ENCODE data around the gene CMTM8.
A peak's percentile ranks its signal among the peaks of the same experiment; 100 is the strongest.

CMTM8 gene

DNA sequence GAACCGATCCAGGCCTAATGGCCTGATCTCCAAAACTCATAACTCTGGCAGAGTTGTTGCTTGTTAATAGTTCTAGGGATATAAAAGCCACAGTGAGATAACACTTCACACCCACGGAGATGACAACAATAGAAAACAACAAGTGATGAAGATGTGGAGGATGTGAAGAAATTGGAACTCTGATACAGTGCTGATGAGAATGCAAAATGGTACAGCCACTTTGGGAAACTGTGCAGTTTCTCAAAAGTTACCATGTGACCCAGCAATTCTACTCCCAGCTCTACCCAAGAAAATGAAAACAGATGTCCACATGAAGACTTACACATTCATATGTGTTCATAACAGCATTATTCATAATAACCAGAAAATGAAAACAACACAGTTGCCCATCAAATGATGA, 157.0 kb downstream of the CMTM8 start:
- DNase-seq (ENCODE audit: low read depth) = no peak

DNA sequence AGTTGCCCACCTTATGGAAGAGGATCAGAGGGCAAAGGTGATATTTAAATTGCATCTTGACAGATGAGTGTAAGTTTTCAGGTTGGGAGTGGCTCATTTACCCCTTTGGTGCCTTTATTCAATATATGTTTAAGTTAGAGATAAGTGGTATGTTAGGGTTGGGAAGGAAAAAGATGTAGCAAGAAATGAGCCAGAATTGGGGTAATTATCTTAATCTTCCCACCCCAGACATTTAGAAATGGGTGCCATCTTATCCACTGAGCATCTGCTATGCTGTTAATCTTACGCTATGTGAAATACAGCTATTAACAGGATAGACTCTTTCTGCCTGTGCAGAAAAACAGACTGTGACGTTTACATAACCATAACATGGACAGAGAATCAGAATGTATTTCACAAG, 159.5 kb downstream of the CMTM8 start:
- no peak for DNase-seq (ENCODE audit: low read depth)
- H3K4me3 ChIP-seq (ENCODE audit: low read depth, low read length) = no peak overlapping the region

More for the DNA sequence above, 157.0 kb downstream of the CMTM8 start:
- H3K4me3 ChIP-seq (ENCODE audit: low read depth, low read length) = no peak overlapping the region

DNA sequence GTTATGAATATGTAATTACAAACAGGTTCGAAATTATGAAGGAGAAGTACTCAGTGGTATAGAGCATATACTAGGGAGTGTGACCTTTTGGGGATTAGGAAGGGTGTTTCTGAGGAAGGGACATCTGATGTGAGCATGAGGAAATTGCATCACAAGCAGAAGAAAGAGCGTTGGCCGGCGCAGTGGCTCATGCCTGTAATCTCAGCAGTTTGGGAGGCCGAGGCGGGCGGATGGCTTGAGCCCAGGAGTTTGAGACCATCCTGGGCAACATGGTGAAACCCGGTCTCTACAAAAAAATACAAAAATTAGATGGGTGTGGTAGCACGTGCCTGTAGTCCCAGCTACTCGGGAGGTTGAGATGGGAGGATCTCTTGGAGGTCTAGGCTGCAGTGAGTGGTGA, 160.1 kb downstream of the CMTM8 start:
- no peak for DNase-seq (ENCODE audit: low read depth)

DNA sequence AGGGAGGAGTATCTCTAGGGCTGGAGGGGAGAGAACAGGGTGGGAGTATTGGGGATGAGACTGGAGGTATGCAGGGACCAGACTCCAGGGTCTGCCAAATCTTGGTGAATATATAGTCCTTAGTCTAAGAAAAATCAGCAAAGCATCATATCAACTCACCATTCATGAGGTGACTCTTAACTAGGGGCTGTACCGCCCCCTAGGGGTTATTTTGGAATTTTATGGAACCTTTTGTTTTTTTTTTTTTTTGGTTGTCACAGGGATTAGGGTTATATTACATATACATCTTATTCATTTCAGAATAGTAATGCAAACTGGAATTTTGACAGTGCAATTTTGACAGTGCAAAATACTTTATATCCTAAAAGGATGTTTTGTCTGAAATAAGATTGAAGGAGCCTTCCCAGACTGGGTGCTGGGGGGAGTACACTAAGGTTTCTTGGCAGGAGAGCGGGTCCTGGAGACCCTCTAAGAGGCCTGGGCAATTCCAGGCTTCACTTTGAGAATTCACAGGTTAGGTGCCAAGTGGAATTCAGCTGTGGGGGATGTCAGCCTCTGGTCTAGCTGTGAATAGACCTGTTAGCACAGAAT, 160.6 kb downstream of the CMTM8 start:
- DNase-seq (ENCODE audit: low read depth) = no peak
- no peak overlapping the region for H3K4me3 ChIP-seq (ENCODE audit: low read depth, low read length)

More for the DNA sequence above, 160.1 kb downstream of the CMTM8 start:
- H3K4me3 ChIP-seq (ENCODE audit: low read depth, low read length) = no peak overlapping the region

DNA sequence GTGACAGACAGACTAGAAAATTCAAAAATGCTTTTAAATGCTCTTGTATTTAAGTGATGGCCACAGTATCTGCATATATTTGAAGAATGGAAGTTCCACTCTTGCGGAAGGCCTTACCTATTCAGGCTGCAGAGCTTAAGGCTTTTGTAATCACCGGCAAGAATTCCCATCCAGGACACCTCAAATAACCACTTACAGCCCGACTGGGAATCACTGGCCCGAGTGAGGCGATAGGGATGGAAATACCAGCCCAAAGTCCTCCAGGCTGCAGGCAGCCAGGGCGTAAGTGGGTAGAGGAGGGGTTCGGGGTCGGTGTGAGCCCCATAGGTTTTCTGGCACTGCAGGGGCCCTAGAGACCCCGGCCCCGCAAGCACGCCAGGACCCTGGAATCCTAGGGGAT, 162.6 kb downstream of the CMTM8 start:
- DNase-seq (ENCODE audit: low read depth) = no peak
- H3K4me3 ChIP-seq (ENCODE audit: low read depth, low read length) = peak overlapping the region; percentile 42

DNA sequence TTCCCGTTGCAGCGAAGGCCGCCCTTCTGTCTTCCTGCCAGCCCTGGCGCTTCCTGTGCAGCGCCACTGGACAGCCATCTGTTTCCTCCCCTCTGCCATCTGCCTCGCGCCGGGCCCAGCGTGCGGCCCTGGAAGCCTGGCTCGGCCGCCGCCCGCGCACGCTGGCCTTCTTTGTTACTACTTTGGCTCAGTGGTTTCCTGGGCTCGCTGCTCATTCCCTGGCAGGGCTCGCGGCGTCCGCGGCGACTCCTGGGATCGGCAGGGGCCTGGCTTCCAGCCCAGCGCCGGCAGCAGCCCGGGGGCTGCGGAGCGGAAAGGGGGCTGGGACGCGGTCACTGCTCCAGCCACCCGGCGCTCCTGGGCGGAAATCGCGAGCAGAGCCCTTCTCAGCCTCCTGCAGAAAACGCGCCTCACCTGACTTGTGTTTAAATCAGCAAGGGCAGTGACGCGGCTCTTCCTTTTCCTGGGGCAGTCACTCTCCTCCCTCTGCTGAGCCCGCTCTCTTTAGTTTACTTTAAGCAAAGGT, 163.1 kb downstream of the CMTM8 start:
- DNase-seq (ENCODE audit: low read depth) = no peak
- H3K4me3 ChIP-seq (ENCODE audit: low read depth, low read length) = peak overlapping the region; percentile 42

DNA sequence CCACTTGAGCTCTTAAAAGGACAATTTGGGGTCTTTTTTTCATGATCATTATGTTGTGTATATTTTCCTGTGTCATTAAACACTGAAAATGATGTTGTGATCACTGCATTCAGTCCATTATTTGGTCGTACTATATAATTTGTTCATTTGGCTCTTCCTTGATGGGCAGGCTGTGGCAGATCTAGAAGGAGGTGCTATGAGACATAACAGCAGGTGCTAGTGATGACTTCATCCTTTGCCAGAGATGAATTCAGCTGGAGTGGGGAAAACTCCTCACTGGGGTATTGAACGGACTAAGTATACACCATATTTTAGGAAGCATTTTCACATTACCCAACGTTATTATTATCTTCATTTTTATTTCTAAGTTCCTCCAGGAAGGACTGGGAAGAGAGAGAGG, 165.2 kb downstream of the CMTM8 start:
- DNase-seq (ENCODE audit: low read depth) = no peak
- H3K4me3 ChIP-seq (ENCODE audit: low read depth, low read length) = no peak overlapping the region

DNA sequence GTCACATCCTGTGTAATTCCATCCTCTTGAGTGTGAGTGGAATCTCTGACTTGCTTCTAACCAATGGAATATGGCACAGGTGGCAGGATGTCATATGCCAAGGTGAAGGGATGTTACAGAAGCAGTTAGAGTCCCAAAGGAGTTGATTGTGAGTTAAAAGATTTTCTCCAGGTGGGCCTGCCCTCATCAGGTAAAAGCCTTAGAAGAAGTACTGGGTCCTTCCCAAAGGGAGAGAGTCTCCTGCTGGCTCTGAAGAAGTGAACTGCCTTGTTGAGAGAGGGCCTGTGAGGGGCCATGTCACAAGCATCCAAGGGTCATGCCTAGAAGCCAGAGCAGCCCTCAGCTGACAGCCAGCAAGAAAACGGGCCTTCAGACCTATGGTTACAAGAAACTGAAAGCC, 166.2 kb downstream of the CMTM8 start:
- DNase-seq (ENCODE audit: low read depth) = no peak
- no peak overlapping the region for H3K4me3 ChIP-seq (ENCODE audit: low read depth, low read length)

DNA sequence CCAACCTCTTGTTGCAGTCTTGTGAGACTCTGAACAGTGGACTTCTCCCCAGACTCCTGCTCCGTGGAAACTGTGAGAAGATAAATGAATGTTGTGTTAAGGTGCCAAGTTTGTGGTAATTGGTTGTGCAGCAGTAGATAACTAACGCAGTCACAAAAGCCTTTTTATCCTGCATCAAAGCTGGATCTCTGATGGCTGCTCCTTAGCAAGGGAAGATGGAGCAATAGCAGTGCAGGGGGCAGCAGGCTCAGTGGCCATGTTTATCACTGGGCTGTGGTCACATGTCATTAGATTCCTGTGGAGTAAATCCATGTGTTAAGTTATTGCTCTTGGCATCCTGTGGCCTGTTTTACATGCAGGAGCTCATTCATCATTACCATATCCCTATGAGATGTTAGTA, 166.7 kb downstream of the CMTM8 start:
- no peak overlapping the region for H3K4me3 ChIP-seq (ENCODE audit: low read depth, low read length)
- DNase-seq (ENCODE audit: low read depth) = no peak

DNA sequence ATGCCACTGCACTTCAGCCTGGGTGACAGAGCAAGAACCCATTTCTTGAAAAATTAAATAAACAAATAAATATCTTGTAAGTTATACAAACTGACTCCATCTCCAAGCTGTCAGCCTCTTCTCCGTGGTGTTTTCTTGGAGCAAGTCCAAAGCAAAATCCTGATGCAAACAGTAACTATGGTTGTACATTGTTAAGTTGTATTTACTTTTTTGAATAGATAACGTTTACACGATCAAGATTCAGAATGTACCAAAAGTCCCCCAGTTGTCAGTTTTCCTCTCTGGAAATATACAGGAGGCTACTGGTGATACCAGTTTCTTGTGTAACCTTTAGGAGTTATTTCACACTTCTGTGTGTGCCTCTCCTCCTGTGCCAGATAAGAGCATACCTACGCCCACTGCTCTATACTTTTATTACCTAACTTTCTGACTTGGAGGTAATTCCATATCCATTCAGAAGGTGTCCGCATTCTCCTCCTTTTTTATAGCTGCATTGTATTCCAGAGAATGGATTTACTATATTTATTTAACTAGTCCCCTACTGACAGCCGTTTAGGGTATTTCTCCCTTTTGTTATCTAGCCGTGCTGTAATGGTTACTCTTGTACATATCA, 167.3 kb downstream of the CMTM8 start:
- DNase-seq (ENCODE audit: low read depth) = no peak

DNA sequence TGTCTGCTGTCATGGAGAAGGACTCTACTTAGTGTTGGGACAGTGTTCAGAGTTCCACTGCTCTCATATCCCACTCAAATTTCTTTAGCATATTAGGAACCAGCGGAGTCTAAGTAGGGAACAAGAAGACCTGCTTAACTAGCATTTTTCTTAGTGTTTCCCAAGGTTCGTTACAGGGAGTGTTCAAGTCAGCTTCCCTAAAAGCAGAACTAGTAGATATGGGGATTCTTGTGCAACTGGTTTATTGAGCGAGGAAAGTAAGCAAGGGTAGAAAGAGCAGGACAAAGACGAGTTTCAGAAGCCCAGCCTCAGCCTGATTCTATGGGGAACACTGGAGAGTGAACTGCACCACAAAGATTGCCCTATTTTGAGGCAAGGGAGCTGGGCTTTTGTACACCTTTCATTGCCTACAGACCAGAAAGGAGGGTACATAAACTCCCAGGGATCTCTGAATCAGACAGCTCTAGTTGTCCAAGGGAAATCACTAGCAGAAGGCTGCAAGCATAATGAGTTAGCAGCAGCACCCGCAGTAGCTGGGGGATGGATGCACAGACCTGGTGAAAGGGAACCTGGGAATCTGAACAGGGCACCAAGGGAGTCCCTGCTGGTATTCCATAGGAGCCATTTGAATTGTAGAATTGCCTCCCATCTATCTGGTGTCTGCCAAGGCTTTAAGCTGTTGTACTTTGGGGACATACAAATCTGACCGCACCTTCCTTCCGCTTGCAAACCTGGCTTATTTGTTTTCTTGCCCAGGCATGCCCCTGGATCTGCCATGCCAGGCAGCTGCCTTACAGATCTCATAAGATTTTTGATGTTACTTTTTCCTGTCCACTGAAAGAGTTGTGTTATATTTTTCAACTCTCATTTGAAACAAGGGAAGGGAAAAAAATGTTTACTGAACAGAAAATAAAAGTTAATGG, 168.3 kb downstream of the CMTM8 start:
- no peak for DNase-seq (ENCODE audit: low read depth)

More for the DNA sequence above, 167.3 kb downstream of the CMTM8 start:
- H3K4me3 ChIP-seq (ENCODE audit: low read depth, low read length) = no peak overlapping the region

DNA sequence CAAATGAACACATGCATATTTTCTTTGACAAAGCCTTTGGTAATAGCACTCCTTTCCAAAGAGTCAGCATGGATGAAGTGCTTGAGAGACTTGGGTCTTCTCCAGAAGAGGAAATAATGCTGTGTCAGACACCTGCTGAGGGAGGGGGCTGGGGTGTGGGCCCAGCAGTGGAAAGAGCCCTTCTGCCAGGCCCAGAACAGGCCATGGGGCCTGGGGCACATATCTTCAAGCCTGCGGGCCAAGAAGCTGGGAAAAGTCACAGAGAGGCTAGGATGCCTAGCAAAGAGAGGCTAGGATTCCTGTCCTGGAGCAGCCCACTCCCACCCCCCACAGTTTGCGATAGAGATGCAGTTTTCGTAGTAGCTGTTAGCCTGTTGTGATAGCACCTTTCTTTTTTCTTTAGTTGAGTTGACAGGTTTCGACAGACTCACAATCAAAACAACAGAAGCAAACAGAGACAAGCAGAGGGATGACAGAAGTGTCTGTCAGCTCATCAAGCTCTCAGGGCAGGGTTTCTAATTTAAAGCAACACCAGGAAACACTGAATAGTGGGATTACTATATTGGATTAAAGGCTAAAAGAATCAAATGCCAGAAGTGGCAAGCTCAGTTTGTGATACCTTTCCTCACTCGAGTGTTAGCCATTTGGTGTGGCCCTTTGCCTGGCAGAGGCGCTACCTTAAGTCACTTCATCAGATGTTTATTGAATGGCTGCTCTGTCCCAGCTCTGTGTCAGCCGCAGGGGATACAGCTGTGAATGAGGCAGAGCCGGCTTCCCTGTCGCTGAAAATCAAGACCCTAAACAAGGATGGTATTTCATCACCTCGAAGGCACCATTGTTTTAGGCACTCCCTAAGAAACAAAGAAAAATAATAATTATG, 172.1 kb downstream of the CMTM8 start:
- no peak overlapping the region for H3K4me3 ChIP-seq (ENCODE audit: low read depth, low read length)
- no peak for DNase-seq (ENCODE audit: low read depth)

More for the DNA sequence above, 168.3 kb downstream of the CMTM8 start:
- H3K4me3 ChIP-seq (ENCODE audit: low read depth, low read length) = no peak overlapping the region

DNA sequence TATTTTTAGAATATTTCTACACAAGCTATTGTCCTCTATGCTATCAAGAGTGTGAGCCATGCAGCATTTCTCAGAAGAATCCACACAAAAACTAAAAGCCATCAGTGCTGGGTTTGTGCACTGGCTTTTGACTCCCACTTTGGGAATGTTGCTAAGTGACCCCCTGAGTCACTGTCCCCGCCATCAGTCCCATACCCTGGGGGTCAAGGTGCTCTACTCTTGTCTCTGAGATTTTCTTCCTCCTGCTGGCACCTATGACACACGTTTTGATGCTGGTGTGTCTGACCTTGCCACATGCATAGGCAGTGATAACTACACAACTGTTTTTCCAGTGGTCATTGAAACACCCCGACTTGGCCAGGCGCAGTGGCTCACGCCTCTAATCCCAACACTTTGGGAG, 173.0 kb downstream of the CMTM8 start:
- H3K4me3 ChIP-seq (ENCODE audit: low read depth, low read length) = no peak overlapping the region
- DNase-seq (ENCODE audit: low read depth) = no peak

DNA sequence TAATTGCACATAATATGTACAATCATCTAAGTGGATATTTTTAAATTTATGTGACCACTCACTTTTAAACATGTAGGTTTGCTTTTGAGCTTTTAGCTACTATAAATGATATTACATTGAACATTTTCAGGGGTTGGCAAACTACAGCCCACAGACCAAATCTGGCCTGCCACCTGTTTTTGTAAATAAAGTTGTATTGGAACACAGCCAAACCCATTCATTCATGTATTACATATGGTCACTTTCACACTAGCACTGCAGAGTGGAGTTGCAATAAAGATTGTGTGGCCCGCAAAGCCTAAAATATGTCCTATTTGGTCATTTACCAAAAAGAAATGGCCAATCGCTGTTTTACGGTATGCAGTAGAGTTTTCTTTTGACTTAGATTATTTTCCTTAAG, 174.4 kb downstream of the CMTM8 start:
- no peak for DNase-seq (ENCODE audit: low read depth)

DNA sequence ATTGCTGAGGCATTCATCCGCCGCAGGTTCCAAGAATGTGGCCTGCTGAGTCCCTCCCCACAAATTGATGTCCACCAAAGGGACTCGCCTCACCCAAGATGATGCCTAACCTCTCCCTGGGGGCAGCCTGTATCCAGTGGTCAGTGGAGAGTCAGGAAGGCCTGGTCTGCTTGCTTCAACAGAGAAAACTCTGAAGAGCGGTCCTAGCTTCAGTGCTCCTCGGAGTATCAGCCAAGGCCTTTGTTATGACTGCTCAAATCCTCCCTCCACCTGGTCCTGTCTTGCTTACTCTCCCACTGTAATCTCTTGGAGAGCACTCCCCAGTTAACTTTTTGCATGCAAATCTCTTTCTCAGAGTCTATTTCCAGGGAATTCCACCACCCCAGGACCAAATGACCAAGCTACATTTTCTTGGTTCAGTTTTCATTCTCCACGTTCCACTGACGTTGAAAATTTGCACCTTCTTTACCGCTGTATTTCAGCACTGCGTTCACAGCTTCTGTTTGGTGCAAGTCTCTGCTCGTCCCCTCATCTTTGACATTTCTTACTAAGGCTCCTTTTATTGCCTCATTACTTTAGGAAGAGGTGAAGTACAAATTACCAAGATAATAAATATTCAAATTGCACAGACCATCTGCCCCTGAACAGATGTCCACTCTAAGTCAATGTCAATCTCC, 175.5 kb downstream of the CMTM8 start:
- no peak overlapping the region for H3K4me3 ChIP-seq (ENCODE audit: low read depth, low read length)

More for the DNA sequence above, 174.4 kb downstream of the CMTM8 start:
- no peak overlapping the region for H3K4me3 ChIP-seq (ENCODE audit: low read depth, low read length)

DNA sequence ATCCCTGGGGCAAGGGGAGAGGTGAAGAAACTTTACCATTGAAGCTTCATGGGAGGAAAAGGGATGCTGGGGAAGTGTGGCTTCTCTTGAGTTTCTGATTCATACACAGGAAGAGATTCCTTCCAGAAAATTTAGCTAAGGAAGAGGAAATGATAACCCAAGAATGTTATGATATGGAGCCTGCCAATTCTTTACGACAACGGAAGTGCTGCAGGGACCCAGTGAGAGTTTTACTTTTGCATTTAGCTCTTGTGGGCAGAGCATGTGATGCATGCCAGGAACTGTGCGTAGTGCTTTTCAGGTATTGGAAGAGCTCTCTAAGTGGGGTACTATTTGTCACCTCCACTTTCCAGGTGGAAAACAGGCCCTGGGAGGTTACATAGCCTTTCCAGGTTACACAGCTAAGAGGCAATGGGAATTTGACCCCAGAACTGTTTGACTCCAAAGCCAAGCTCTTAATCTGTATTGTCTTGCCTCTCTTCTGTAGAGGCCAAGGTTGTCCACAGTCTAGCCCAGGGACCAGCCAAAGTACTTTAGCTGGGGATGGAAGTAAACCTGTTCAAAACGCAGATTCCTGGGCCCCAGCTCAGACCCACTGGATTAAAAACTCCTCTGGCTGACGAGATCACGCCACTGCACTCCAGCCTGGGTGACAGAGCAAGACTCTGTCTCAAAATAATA, 176.2 kb downstream of the CMTM8 start:
- DNase-seq (ENCODE audit: low read depth) = no peak
- no peak overlapping the region for H3K4me3 ChIP-seq (ENCODE audit: low read depth, low read length)

More for the DNA sequence above, 175.5 kb downstream of the CMTM8 start:
- no peak for DNase-seq (ENCODE audit: low read depth)

DNA sequence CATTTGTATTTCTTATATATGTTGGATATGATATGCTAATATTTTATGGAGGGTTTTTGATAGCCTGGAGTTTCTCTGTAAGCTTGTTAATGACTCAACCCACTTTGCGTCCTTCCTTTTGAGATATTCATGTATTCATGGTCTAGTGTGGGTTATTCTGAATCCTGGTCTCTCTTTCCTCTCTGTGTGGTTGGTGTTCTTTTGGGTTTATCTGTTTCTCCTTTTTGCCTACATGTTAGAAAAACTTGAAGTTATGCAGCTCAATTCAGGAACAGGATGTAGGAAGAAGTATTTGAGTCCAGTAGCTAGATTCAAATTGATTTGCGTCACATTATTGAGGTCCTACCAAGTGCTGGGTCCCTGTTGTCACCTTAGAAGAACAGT, 181.3 kb downstream of the CMTM8 start:
- DNase-seq (ENCODE audit: low read depth) = no peak
- no peak overlapping the region for H3K4me3 ChIP-seq (ENCODE audit: low read depth, low read length)

Data from skeletal muscle cell (primary cell).